Endothelial cell of umbilical vein (primary cell): ENCODE measurements around the gene URGCP. TPM values are rescaled to one million over a fixed set of nuclear protein-coding genes. Genes with fewer than 3 reads are reported as not detected.

Experiments
- BruUV-seq: library from RNA; stranded (reverse); fragments of 400-500 nt; replicated peaks from 2 replicates; lab custom pipeline; 2021; lab: Mats Ljungman, UMichigan
- CTCF ChIA-PET: fragments of 300-600, 350-600 bp; sonication (Branson Sonifier 250); formaldehyde crosslinking; loops from one replicate; lab custom pipeline; 2021; ENCODE audit warnings: antibody characterized with exemption, inconsistent platforms; lab: Charles Lee
- POLR2A ChIA-PET: fragments of 300-600, 350-600 bp; sonication (Branson Sonifier 250); formaldehyde crosslinking; loops from one replicate; lab custom pipeline; 2021; ENCODE audit warnings: antibody characterized with exemption, inconsistent platforms; lab: Charles Lee
- DNase-seq: peaks from one replicate; pipeline ENCODE4 v3.0.0-alpha.2; 2011; ENCODE audit warnings: low read depth, low spot score
- FAIRE-seq: peaks from 2 replicates; lab custom pipeline; 2011; peaks lifted over from hg19 to GRCh38; lab: Jason Lieb, UNC
- H2AFZ ChIP-seq: 2 replicates; pipeline ENCODE4 v1.6.0; 2012; ENCODE audit warnings: low read depth, low read length, control low read depth, inconsistent platforms
- H3K27ac ChIP-seq: 2 replicates; pipeline ENCODE4 v1.5.1; 2011; ENCODE audit warnings: low read depth, mild to moderate bottlenecking, control low read depth, low read length, moderate library complexity; ENCODE audit not compliant: insufficient read depth
- H3K27me3 ChIP-seq, 2 experiments: 2 replicates each; pipeline versions ENCODE4 v1.6.0 to v1.6.1; 2011; ENCODE audit warnings: low read length in 2 of 2, mixed read lengths in 1 of 2; ENCODE audit not compliant: control insufficient read depth in 2 of 2, insufficient read depth in 2 of 2
- H3K36me3 ChIP-seq, 2 experiments: 2 replicates in 1 of 2; 3 replicates in 1 of 2; pipeline ENCODE4 v1.5.1; 2011; ENCODE audit warnings: low read length in 2 of 2, mild to moderate bottlenecking in 1 of 2, moderate library complexity in 1 of 2; ENCODE audit not compliant: control insufficient read depth in 2 of 2, insufficient read depth in 2 of 2; ENCODE audit errors: extremely low read depth in 1 of 2
- H3K4me1 ChIP-seq: 3 replicates; pipeline ENCODE4 v1.5.1; 2011; ENCODE audit warnings: mild to moderate bottlenecking, low read length; ENCODE audit not compliant: control insufficient read depth, insufficient read depth; ENCODE audit errors: extremely low read depth
- H3K4me2 ChIP-seq: 2 replicates; pipeline ENCODE4 v1.6.1; 2011; ENCODE audit warnings: low read length, control low read depth, mixed read lengths; ENCODE audit not compliant: insufficient read depth
- H3K4me3 ChIP-seq, 3 experiments: fragments of 200-600 bp in 1 of 3; sonication (generic), shearing (Covaris generic) in 1 of 3; replicated peaks in 1 of 3; 2 replicates each; pipeline ENCODE4 v1.5.1; 2011 to 2016; ENCODE audit warnings: control low read depth in 3 of 3, low read length in 3 of 3, mild to moderate bottlenecking in 2 of 3, inconsistent platforms in 1 of 3, low read depth in 1 of 3, moderate library complexity in 1 of 3; ENCODE audit not compliant: insufficient read depth in 1 of 3
- H3K79me2 ChIP-seq: 2 replicates; pipeline ENCODE4 v1.6.0; 2012; ENCODE audit warnings: low read length, inconsistent platforms; ENCODE audit not compliant: control insufficient read depth, insufficient read depth
- H3K9ac ChIP-seq: replicated peaks from 2 replicates; pipeline ENCODE3; 2011; ENCODE audit warnings: low read length, control low read depth; ENCODE audit not compliant: insufficient read depth; ENCODE audit errors: extremely low read depth
- H3K9me1 ChIP-seq: replicated peaks from 3 replicates; pipeline ENCODE4 v1.6.0; 2011; ENCODE audit warnings: mild to moderate bottlenecking, low read length; ENCODE audit not compliant: control insufficient read depth, insufficient read depth; ENCODE audit errors: extremely low read depth
- H3K9me3 ChIP-seq: replicated peaks from 2 replicates; pipeline ENCODE4 v1.5.1; 2012; ENCODE audit warnings: low read length, inconsistent platforms; ENCODE audit not compliant: control insufficient read depth, insufficient read depth
- H4K20me1 ChIP-seq: replicated peaks from 2 replicates; pipeline ENCODE3; 2011; ENCODE audit warnings: mild to moderate bottlenecking, low read length; ENCODE audit not compliant: control insufficient read depth, insufficient read depth; ENCODE audit errors: extremely low read depth
- CTCF ChIP-seq, 2 donors: IDR thresholded peaks; 1 replicate in 1 of 2; 2 replicates in 1 of 2; pipeline ENCODE4 v1.5.1; 2011; ENCODE audit warnings: low read length in 2 of 2, mild to moderate bottlenecking in 2 of 2, moderate library complexity in 2 of 2, control low read depth in 1 of 2, inconsistent platforms in 1 of 2, low read depth in 1 of 2; ENCODE audit not compliant: insufficient read depth in 1 of 2; ENCODE audit errors: extremely low read depth in 1 of 2
- EZH2 ChIP-seq: IDR thresholded peaks from 2 replicates; pipeline ENCODE4 v1.6.1; 2012; ENCODE audit warnings: borderline replicate concordance, low read depth, mild to moderate bottlenecking, moderate library complexity, low read length, inconsistent platforms; ENCODE audit not compliant: severe bottlenecking
- FOS ChIP-seq: IDR thresholded peaks from 2 replicates; pipeline ENCODE4 v1.6.1; 2011; ENCODE audit warnings: mild to moderate bottlenecking, low read length, moderate library complexity, borderline replicate concordance; ENCODE audit not compliant: insufficient read depth
- GATA2 ChIP-seq: IDR thresholded peaks from 2 replicates; pipeline ENCODE4 v1.7.0; 2011; ENCODE audit warnings: low read depth, mild to moderate bottlenecking, moderate library complexity, mixed read lengths, low read length; ENCODE audit not compliant: insufficient read length, insufficient read depth
- JUN ChIP-seq: IDR thresholded peaks from 2 replicates; pipeline ENCODE4 v1.6.1; 2011; ENCODE audit warnings: borderline replicate concordance, low read depth; ENCODE audit not compliant: insufficient read length, insufficient read depth
- MAX ChIP-seq: IDR thresholded peaks from 2 replicates; pipeline ENCODE4 v1.6.1; 2011; ENCODE audit not compliant: insufficient read depth, insufficient read length
- MYC ChIP-seq: IDR thresholded peaks from one replicate; pipeline ENCODE4 v1.6.1; 2011; ENCODE audit warnings: mild to moderate bottlenecking, low read depth, low read length
- POLR2A ChIP-seq: IDR thresholded peaks from 2 replicates; pipeline ENCODE4 v1.6.1; 2012; ENCODE audit warnings: low read depth, mild to moderate bottlenecking, control low read depth, low read length
- POLR2AphosphoS5 ChIP-seq: IDR thresholded peaks from 2 replicates; pipeline ENCODE4 v1.6.1; 2012; ENCODE audit warnings: low read depth, mild to moderate bottlenecking, control low read depth, low read length, moderate library complexity; ENCODE audit not compliant: insufficient read depth
- dilution Hi-C: fragments of 300-500 bp; cut with MboI; formaldehyde crosslinking; loops from one replicate; pipeline ENCODE4 v1.15.0; 2019; ENCODE audit warnings: low sequenced_read_pairs; ENCODE audit not compliant: extremely low pct_ligation_motif_present
- intact Hi-C: fragments of 100-400 bp; cut with micrococcal nuclease; formaldehyde crosslinking; loops from one replicate; pipeline ENCODE4 v1.10.0; 2022
- polyA plus RNA-seq, 4 experiments: library from polyadenylated mRNA; depleted of rRNA in 3 of 4; stranded (reverse) in 3 of 4; unstranded in 1 of 4; fragments of >200 nt; gene quantifications; 2 replicates each; pipeline versions ENCODE4 v1.2.1 to v1.2.3, GENCODE V29; 2011 to 2012; ENCODE audit warnings: missing spikeins in 1 of 4
- total RNA-seq: library from RNA; stranded (reverse); gene quantifications from 2 replicates; pipeline ENCODE4 v1.2.3, GENCODE V29; 2021

The URGCP gene
- total and polyA plus RNA-seq, 2 donors (not counting 3 experiments of a cell fraction or from before 2014, with no cell fraction given), result 13.1 to 25.3 TPM

- no peak overlapping the region for H3K4me3 ChIP-seq
- TF ChIP-seq JUN (no peak), MYC (no peak), POLR2A (no peak), EZH2 (no peak), CTCF (IDR thresholded peaks at IDR 0.05; ENCODE audit: extremely low read depth in 1 of 2, insufficient read depth in 1 of 2, low read depth in 1 of 2, low read length in 2 of 2) (no peak), MAX (no peak), GATA2 (no peak), FOS (no peak), POLR2AphosphoS5 (no peak)
- dilution Hi-C loops (no loop called here), intact Hi-C loops (no loop called here)
- DNase-seq (no peak), FAIRE-seq (no peak)
- POLR2A ChIA-PET, result no interaction called here
- no peaks in the 10 kb centered on the region for H3K27me3 ChIP-seq
- no peaks in the 10 kb centered on the region for H4K20me1 ChIP-seq
- H3K9me1 ChIP-seq, result no peaks in the 10 kb centered on the region
- H3K4me2 ChIP-seq, result no peak overlapping the region
- H3K79me2 ChIP-seq, result peaks cover 6% of the 10 kb centered on the region
- H3K4me1 ChIP-seq, result peaks cover 12% of the 10 kb centered on the region
- H3K27ac ChIP-seq, result no peak overlapping the region
- no peak overlapping the region for H3K9ac ChIP-seq
- peaks cover 0 to 20% of the 10 kb centered on the region in 2 experiments for H3K36me3 ChIP-seq
- no peak overlapping the region for H2AFZ ChIP-seq
- CTCF ChIA-PET, result interaction anchor here (1.2 kb wide), 1 partner anchor 290 kb away, joined by 3 read pairs; the partner anchor contains the start of gene STK17A
- BruUV-seq, result no TSS peak
- no peaks in the 10 kb centered on the region for H3K9me3 ChIP-seq
Measured at GRCh38 chr7:43873300-43873699, 33.1 kb downstream of the URGCP start.
